Frontal cortex (tissue), 4 donors: Measurements from ENCODE around the gene NT5C3A. TPM values are rescaled to one million over a fixed set of nuclear protein-coding genes. Genes with fewer than 3 reads are reported as not detected.
A peak's percentile ranks its signal among the peaks of the same experiment; 100 is the strongest.

Source experiments
- DNase-seq, 2 donors: peaks; one replicate each; pipeline ENCODE4 v3.0.0; 2012; ENCODE audit warnings: low spot score in 2 of 2
- FAIRE-seq: peaks from 2 replicates; lab custom pipeline; 2012; peaks lifted over from hg19 to GRCh38; lab: Jason Lieb, UNC
- total RNA-seq: library from RNA; depleted of rRNA; stranded (reverse); fragments of >200 nt; gene quantifications from one replicate; pipeline ENCODE4 v1.2.3, GENCODE V29; 2014
- donor health status: control.
- donor health status: control.
- donor health status: control.

NT5C3A gene
- total RNA-seq, 1 donor from 2014 or later, result 85.6 TPM

- FAIRE-seq (no peak), DNase-seq (no peak)
Measured at GRCh38 chr7:33079096-33079495, 16.5 kb upstream of the NT5C3A start.

DNA sequence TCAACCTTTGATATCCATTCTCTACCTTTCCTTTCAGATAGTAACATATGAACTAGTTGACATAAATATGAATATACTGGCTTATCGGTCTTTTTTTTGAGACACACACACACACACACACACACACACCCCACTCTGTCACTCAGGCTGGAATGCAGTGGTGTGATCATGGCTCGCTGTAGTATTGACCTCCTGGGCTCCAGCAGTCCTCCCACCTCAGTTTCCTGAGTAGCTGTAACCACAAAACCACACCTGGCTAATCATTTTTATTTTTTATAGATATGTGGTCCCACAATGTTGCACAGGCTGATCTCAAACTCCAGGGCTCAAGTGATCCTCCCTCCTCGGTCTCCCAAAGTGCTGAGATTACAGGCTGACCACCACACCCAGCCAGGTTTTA, 14.2 kb upstream of the NT5C3A start:
- DNase-seq (no peak), FAIRE-seq (no peak)

GRCh38 chr7:33075818-33076518, 13.4 kb upstream of the NT5C3A start:
- DNase-seq (no peak), FAIRE-seq (no peak)

GRCh38 chr7:33073243-33073642, 10.7 kb upstream of the NT5C3A start:
- FAIRE-seq, result no peak
- no peak for DNase-seq

DNA sequence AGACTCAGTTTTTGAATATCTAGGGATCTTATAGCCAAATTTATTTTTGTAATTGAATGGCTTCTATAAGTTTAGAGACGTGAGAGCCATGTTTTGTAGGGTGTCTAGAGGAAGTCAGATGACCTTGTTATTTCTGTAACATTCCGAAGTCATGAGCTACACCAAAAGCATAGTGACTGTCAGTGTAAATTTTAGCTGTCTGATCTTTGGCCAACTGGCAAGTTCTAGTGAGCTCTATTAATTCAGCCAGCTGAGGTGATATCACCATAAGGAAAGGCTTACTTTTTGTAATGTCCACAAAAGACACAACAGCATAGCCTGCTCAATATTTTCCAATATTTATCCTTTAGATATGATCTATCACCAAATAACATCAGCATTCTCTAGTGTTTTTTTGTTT, 9.9 kb upstream of the NT5C3A start:
- FAIRE-seq (no peak), DNase-seq (no peak)

- FAIRE-seq, result no peak
Measured at GRCh38 chr7:33070831-33071230, 8.3 kb upstream of the NT5C3A start.

DNA sequence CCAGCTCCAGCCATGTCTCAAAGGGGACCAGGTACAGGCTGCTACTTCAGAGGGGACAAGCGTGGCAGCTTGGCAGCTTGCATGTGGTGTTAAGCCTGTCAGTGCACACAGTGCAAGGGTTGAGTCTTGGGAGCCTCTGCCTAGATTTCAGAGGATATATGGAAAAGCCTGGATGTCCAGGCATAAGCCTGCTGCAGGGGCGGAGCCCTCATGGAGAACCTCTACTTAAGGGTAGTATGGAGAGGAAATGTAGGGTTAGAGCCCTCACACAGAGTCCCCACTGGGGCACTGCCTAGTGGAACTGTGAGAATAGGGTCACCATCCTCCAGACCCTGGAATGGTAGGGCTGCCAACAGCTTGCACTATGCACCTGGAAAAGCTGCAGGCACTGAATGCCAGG, 7.7 kb upstream of the NT5C3A start:
- DNase-seq, result no peak
- no peak for FAIRE-seq

More at GRCh38 chr7:33070831-33071230, 8.3 kb upstream of the NT5C3A start:
- DNase-seq, result no peak

GRCh38 chr7:33067921-33068320, 5.3 kb upstream of the NT5C3A start:
- no peak for FAIRE-seq
- DNase-seq, result no peak

- DNase-seq (no peak), FAIRE-seq (no peak)
Measured at GRCh38 chr7:33066771-33067170, 4.2 kb upstream of the NT5C3A start.

DNA sequence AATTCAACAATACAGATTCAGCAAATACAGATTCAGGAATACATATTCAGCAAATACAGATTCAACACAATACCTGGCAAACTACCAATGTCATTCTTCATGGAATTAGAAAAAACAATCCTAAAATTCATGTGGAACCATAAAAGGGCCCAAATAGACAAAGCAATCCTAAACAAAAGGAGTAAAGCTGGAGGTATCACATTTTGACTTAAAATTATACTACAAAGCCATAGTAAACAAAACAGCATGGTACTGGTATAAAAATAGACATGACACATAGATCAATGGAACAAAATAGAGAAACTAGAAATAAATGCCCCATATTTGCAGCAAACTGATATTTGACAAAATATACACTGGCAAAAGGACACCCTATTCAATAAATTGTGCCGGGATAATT, 3.4 kb upstream of the NT5C3A start:
- FAIRE-seq, result no peak

GRCh38 chr7:33062782-33063443, 337 bp upstream of the NT5C3A start:
- DNase-seq (peak; percentile 95 to 97), FAIRE-seq (no peak)

More for the DNA sequence above, 3.4 kb upstream of the NT5C3A start:
- DNase-seq, result no peak

GRCh38 chr7:33061282-33061937, 1.2 kb downstream of the NT5C3A start:
- DNase-seq (no peak), FAIRE-seq (no peak)

DNA sequence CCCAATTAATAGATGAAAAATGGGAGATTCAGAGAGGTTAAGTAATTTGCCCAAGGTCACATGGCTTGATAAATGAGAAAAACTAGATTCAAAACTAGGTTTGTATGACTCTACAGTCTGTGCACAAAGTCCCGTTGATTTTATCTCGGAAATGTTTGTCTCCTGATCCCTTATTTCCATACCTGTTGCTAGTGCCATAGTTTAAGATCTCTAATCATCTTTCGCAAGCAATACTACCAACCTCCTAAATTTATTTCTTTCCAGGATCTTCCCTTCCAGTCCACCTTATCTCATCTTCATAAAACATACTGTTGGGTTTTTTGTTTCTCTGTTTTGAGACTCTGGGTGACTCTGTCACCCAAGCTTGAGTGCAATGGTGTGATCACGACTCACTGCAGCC, 2.9 kb downstream of the NT5C3A start:
- no peak for FAIRE-seq
- no peak for DNase-seq

DNA sequence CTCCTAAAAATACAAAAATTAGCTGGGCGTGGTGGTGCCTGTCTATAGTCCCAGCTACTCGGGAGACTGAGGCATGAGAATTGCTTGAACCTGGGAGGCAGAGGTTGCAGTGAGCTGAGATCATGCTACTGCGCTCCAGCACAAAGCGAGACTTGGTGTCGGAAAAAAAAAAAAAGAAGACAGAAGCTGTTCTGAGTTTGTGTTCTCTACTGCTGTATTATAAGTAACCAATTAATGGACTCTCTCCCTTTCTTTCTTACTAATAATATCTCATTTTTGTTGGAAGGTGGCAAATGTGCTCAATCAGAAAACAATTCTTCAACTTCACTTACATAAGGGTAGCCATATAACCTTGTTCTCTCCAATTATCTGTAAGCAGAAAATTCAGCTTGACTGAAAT, 7.4 kb downstream of the NT5C3A start:
- DNase-seq (no peak), FAIRE-seq (no peak)

DNA sequence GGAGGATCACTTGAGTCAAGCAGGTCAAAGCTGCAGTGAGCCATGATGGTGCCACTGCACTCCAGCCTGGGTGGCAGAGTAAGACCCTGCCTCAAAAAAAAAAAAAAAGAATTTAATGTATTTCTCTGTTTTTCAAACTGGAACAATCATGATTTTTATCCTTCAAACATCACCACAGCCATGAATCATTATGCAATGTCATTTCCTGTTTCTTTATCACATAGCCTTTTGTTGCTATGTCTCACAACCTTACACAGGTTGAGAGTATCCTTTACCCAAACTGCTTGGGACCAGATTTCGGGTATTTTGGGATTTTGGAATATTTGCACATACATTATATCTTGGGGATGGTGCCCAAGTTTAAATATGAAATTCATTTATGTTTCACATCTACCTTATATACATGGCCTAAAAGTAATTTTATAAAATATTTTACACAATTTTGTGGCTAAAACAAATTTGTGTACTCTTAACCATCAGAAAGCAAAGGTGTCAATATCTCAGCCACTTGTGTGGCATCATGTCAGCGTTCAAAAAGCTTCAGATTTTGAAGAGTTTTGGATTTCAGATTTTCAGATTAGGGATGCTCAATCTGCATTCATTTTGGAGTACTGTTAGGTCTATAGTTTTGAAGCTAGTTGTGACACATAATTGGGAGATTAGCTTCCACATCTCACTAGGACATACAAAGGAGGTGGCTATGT, 8.2 kb downstream of the NT5C3A start:
- DNase-seq (no peak), FAIRE-seq (no peak)

- no peak for DNase-seq
- no peak for FAIRE-seq
Measured at GRCh38 chr7:33053721-33054120, 8.9 kb downstream of the NT5C3A start.

DNA sequence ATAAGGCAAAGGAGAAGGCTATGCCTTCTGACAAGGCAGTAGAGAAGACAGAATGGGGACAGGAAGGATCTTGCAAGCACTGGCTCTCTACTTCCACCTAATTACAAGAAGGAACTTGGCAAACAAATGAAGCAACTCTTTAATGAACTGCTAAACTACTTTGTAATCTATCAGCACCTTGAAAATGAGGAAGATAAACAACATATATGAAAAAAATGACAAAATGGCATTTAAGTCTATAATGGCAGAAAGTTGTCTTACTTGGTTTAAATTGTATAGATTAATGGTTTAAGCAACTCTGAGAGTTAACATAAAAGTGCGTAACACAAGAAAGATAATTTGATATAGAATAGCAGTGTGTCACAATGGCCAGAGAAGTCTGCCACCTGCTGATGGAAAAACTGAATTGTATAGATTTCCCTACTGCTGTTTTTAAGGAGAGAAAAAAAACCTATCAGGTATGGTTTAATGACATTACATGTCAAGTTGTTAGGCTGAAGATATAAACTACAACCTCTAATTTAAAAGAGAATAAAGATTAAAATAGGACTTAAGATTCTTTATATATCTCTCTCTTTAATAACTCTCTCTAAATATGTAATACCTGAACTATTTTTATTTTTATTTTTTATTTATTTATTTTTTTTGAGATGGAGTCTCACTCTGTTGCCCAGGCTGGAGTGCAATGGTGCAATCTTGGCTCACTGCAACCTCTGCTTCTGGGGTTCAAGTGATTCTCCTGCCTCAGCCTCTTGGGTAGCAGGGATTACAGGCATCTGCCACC, 11.8 kb downstream of the NT5C3A start:
- peak in 1 of 2 donors; percentile 12 for DNase-seq
- FAIRE-seq, result peak; percentile 33

- no peak for DNase-seq
- no peak for FAIRE-seq
Measured at GRCh38 chr7:33048704-33049103, 13.9 kb downstream of the NT5C3A start.

DNA sequence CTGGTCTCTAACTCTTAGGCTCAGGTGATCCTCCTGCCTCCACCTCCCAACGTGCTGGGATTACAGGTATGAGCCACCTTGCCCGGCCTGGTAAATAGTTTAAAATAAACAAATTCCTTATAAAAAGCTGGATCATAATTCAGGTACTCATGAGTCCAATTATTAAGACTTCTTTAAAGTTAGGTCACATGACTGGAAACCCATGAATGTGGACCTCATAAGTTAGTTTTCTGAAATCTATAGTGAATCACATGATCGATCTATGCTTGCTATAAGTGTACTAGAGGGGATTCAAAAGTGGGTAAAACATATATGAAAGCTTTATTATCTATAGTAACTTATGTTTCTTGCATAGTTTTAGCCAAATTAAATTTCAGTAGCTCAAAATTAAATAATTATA, 14.3 kb downstream of the NT5C3A start:
- DNase-seq, result no peak
- FAIRE-seq, result no peak

GRCh38 chr7:33044986-33045385, 17.6 kb downstream of the NT5C3A start:
- DNase-seq (no peak), FAIRE-seq (no peak)
